Measurements from ENCODE around the gene HTR2B.
"Not testable (repeated sequence)": the region's sequence is repeated elsewhere in the genome, so short reads cannot be mapped to it uniquely, and the experiment has no call there.

The HTR2B gene

GRCh38 chr2:231093933-231094332, 30.9 kb downstream of the HTR2B start:
- no peak for DNase-seq (ENCODE audit: low read depth)

GRCh38 chr2:231088754-231089153, 36.1 kb downstream of the HTR2B start:
- no peak for DNase-seq (ENCODE audit: low read depth)

- no peak for DNase-seq (ENCODE audit: low read depth)
Observed at GRCh38 chr2:231084565-231084964, 40.3 kb downstream of the HTR2B start.

- DNase-seq (ENCODE audit: low read depth) = no peak
Observed at GRCh38 chr2:231069379-231070054, 55.3 kb downstream of the HTR2B start.

GRCh38 chr2:231068525-231069222, 56.2 kb downstream of the HTR2B start:
- DNase-seq (ENCODE audit: low read depth) = no peak

- not testable (repeated sequence) for DNase-seq (ENCODE audit: low read depth)
Observed at GRCh38 chr2:231067531-231067930, 57.3 kb downstream of the HTR2B start.

GRCh38 chr2:231065966-231066365, 58.9 kb downstream of the HTR2B start:
- no peak for DNase-seq (ENCODE audit: low read depth)

GRCh38 chr2:231063347-231063746, 61.5 kb downstream of the HTR2B start:
- no peak for DNase-seq (ENCODE audit: low read depth)

- no peak for DNase-seq (ENCODE audit: low read depth)
Observed at GRCh38 chr2:231062776-231063175, 62.1 kb downstream of the HTR2B start.

- no peak for DNase-seq (ENCODE audit: low read depth)
Observed at GRCh38 chr2:231059756-231060155, 65.1 kb downstream of the HTR2B start.

- DNase-seq (ENCODE audit: low read depth) = no peak
Observed at GRCh38 chr2:231058761-231059550, 65.9 kb downstream of the HTR2B start.
